Muscle layer of colon (tissue), 2 donors: ENCODE results near the gene SYNGR4.

Experiments used
- H3K27ac ChIP-seq: one replicate; pipeline ENCODE4 v1.7.0; 2013; ENCODE audit warnings: low read depth, mild to moderate bottlenecking, low read length, moderate library complexity
- H3K27me3 ChIP-seq, 2 donors: one replicate each; pipeline ENCODE4 v1.7.0; 2013; ENCODE audit warnings: low read length in 2 of 2, mild to moderate bottlenecking in 2 of 2; ENCODE audit not compliant: insufficient read depth in 2 of 2, control insufficient read depth in 1 of 2
- H3K36me3 ChIP-seq: one replicate; pipeline ENCODE4 v1.7.0; 2013; ENCODE audit warnings: mild to moderate bottlenecking, low read length; ENCODE audit not compliant: insufficient read depth
- H3K4me1 ChIP-seq: one replicate; pipeline ENCODE4 v1.7.0; 2013; ENCODE audit warnings: mild to moderate bottlenecking, low read length; ENCODE audit not compliant: insufficient read depth
- H3K4me3 ChIP-seq, 2 donors: one replicate each; pipeline ENCODE4 v1.7.0; 2013; ENCODE audit warnings: low read length in 2 of 2, low read depth in 1 of 2, mild to moderate bottlenecking in 1 of 2, moderate library complexity in 1 of 2
- H3K9ac ChIP-seq: one replicate; pipeline ENCODE4 v1.7.0; 2013; ENCODE audit warnings: low read length
- H3K9me3 ChIP-seq: one replicate; pipeline ENCODE4 v1.7.0; 2013; ENCODE audit warnings: mild to moderate bottlenecking, low read length
- donor health status: abdominal sarcoma.
- donor health status: Adenocarcinoma of cecum.

SYNGR4 gene

DNA sequence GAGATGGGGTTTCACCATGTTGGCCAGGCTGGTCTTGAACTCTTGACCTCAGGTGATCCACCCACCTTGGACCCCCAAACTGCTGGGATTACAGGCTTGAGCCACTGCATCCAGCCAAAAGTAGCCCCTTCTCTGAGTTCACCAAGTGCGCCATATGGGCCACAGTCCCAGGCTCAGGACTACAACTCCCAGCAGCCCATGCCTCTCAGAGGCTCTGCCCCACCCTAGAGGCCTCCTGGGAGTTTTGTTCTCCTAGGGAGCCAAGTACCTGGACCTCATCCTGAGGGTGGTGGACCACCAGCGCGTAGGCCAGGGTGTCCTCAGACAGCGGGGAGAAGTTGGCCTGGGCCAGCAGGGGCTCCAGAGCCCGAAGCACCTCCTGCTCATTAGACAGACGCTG, 19.3 kb upstream of the SYNGR4 start:
- Histone ChIP-seq H3K36me3 (peaks cover 5% of the 10 kb centered on the region), H3K4me3 (no peak overlapping the region), H3K27ac (no peak overlapping the region), H3K4me1 (no peaks in the 10 kb centered on the region), H3K9ac (no peak overlapping the region), H3K9me3 (no peaks in the 10 kb centered on the region), H3K27me3 (no peaks in the 10 kb centered on the region)

DNA sequence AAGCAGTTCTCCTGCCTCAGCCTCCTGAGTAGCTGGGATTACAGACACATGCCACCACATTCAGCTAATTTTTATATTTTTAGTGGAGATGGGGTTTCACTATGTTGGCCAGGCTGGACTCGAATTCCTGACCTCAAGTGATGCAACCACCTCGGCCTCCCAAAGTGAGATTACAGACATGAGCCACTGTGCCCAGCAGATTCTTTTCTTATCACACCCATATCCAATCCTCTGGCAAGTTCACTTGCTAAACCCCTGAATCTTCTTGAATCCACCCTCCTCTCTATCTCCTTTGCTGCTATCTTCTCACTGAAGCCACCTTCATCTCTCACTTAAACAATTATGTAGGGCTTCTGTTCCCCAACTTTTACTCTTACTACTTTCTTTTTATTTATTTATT, 18.0 kb upstream of the SYNGR4 start:
- Histone ChIP-seq H3K4me1 (no peaks in the 10 kb centered on the region), H3K27ac (no peak overlapping the region)

GRCh38 chr19:48348045-48348444, 16.1 kb upstream of the SYNGR4 start:
- Histone ChIP-seq H3K27ac (no peak overlapping the region), H3K4me3 (no peak overlapping the region), H3K9me3 (no peaks in the 10 kb centered on the region), H3K36me3 (no peaks in the 10 kb centered on the region), H3K4me1 (no peaks in the 10 kb centered on the region), H3K27me3 (no peaks in the 10 kb centered on the region), H3K9ac (no peak overlapping the region)

More for the DNA sequence above, 18.0 kb upstream of the SYNGR4 start:
- no peak overlapping the region for H3K4me3 ChIP-seq
- no peaks in the 10 kb centered on the region for H3K9me3 ChIP-seq
- H3K27me3 ChIP-seq, result no peaks in the 10 kb centered on the region
- peaks cover 5% of the 10 kb centered on the region for H3K36me3 ChIP-seq
- H3K9ac ChIP-seq, result no peak overlapping the region

DNA sequence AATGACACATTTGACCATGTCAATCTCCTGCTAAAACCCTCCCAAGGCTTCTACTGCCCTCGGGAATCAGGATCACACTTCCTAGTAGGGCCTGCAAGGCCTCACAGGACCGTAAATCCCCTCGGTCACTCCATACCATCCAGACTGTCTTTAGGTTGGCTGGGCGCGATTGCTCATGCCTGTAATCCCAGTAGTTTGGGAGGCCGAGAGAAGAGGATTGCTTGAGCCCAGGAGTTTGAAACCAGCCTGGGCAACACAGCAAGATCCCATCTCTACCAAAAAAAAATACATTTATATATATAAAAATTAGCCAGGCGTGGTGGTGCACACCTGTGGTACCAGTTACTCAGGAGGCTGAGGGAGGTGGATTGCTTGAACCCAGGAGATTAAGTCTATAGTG, 15.4 kb upstream of the SYNGR4 start:
- Histone ChIP-seq H3K9ac (no peak overlapping the region), H3K27ac (no peak overlapping the region), H3K36me3 (no peaks in the 10 kb centered on the region), H3K9me3 (no peaks in the 10 kb centered on the region), H3K4me3 (no peak overlapping the region), H3K27me3 (no peaks in the 10 kb centered on the region), H3K4me1 (no peaks in the 10 kb centered on the region)

GRCh38 chr19:48350856-48351255, 13.3 kb upstream of the SYNGR4 start:
- H3K27me3 ChIP-seq, result no peaks in the 10 kb centered on the region
- H3K27ac ChIP-seq, result no peak overlapping the region

DNA sequence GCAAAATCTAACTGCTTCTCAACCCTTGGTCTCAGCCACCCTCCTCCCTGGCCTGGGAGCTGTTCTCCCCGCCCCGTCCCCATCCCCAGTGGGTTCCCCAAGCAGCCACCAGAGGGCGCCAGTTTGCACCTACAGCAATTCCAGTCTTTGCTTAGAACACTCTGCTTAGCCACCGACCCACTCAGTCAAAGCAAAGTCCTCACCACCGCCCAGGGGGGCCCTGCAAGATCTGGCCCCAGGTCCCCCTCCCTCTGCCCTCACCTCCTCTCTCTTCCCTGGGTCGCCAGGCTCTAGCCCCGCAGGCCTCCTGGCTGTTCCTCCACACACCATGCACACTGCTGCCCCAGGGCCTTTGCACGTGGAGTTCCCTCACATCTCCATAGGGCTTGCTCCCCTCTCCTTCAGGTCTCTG, 12.8 kb upstream of the SYNGR4 start:
- H3K27me3 ChIP-seq, result no peaks in the 10 kb centered on the region
- no peaks in the 10 kb centered on the region for H3K9me3 ChIP-seq
- H3K27ac ChIP-seq, result no peak overlapping the region
- H3K4me1 ChIP-seq, result no peaks in the 10 kb centered on the region
- H3K4me3 ChIP-seq, result no peak overlapping the region
- H3K36me3 ChIP-seq, result no peaks in the 10 kb centered on the region
- H3K9ac ChIP-seq, result no peak overlapping the region

More at GRCh38 chr19:48350856-48351255, 13.3 kb upstream of the SYNGR4 start:
- H3K36me3 ChIP-seq, result no peaks in the 10 kb centered on the region
- H3K9ac ChIP-seq, result no peak overlapping the region
- no peak overlapping the region for H3K4me3 ChIP-seq
- no peaks in the 10 kb centered on the region for H3K4me1 ChIP-seq
- H3K9me3 ChIP-seq, result no peaks in the 10 kb centered on the region

DNA sequence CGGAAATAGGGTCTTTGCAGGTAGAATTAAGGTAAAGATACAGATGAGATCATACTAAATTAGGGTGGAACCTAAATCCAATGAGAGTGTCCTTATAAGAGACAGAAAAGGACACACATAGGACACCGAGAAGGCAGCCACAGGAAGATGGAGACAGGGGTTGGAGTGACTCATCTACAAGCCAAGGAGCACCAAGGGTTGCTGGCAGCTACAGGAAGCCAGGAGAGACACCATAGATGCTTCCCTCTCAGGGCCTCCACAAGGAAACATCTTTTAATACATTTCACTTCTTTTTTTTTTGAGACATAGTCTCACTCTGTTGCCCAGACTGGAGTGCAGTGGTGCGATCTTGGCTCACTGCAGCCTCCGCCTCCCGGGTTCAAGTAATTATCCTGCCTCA, 10.5 kb upstream of the SYNGR4 start:
- H3K27ac ChIP-seq, result no peak overlapping the region
- H3K4me3 ChIP-seq, result no peak overlapping the region
- no peaks in the 10 kb centered on the region for H3K27me3 ChIP-seq
- H3K4me1 ChIP-seq, result no peaks in the 10 kb centered on the region
- H3K9ac ChIP-seq, result no peak overlapping the region
- no peaks in the 10 kb centered on the region for H3K9me3 ChIP-seq
- H3K36me3 ChIP-seq, result no peaks in the 10 kb centered on the region

DNA sequence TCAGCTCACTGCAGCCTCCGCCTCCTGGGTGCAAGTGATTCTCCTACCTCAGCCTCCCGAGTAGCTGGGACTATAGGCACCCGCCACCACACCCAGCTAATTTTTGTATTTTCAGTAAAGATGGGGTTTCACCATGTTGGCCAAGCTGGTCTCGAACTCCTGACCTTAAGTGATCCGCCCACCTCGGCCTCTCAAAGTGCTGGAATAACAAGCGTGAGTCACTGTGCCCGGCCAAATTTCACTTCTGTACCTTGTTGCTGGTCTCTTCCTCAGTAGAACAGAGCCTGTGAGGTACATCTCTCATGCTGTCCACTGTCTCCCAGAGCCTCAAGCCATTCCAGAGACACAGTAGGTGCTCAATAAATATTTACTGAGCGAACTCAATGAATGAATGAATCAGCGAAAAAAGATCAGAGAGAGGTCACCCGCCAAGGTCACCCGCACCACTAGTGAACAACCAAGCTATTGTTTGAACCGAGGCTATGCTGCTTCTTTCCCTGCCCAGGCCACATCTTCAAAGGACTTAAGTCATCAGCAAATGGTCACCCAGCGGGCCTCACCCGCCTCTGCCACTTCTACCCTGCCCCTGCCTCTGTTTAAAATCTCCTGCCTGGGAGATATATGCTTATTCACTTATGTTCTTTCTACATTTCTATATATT, 9.7 kb upstream of the SYNGR4 start:
- H3K4me3 ChIP-seq, result no peak overlapping the region

DNA sequence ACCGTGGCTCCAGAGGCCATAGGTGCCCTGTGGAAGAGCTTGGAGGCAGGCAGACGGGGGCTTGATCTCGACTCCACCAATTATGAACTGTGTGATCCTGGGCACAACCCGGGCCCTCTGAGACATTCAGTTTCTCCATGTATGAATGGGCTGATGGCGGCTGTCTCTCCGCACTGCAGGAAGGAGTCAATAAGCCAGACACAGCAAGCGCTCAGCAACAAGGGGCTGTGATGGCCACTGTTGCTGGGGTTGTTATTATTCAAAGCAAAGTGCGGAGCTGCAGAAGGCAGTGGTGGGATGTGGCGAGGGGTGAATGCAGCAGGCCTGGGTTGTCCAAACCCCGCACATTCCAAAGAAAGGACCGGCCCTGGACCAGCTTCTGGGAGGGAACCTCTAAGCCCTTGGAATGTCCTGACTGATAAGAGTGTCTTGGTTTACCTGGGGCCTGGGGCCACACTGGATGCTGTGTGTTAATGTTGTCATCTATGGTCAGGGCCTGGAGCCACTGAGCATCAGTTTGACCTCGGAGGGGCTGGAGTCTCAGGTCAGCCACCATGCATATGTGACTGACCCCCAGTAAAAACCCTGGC, 8.7 kb upstream of the SYNGR4 start:
- Histone ChIP-seq H3K36me3 (no peaks in the 10 kb centered on the region), H3K9ac (no peak overlapping the region), H3K27me3 (no peaks in the 10 kb centered on the region), H3K9me3 (no peaks in the 10 kb centered on the region), H3K4me3 (no peak overlapping the region), H3K4me1 (no peaks in the 10 kb centered on the region), H3K27ac (no peak overlapping the region)

More for the DNA sequence above, 9.7 kb upstream of the SYNGR4 start:
- no peaks in the 10 kb centered on the region for H3K9me3 ChIP-seq
- no peaks in the 10 kb centered on the region for H3K27me3 ChIP-seq
- no peaks in the 10 kb centered on the region for H3K4me1 ChIP-seq
- no peak overlapping the region for H3K27ac ChIP-seq
- H3K36me3 ChIP-seq, result no peaks in the 10 kb centered on the region
- H3K9ac ChIP-seq, result no peak overlapping the region

GRCh38 chr19:48359123-48359522, 5.0 kb upstream of the SYNGR4 start:
- Histone ChIP-seq H3K9ac (no peak overlapping the region), H3K9me3 (no peaks in the 10 kb centered on the region), H3K4me1 (peaks cover 5% of the 10 kb centered on the region)

DNA sequence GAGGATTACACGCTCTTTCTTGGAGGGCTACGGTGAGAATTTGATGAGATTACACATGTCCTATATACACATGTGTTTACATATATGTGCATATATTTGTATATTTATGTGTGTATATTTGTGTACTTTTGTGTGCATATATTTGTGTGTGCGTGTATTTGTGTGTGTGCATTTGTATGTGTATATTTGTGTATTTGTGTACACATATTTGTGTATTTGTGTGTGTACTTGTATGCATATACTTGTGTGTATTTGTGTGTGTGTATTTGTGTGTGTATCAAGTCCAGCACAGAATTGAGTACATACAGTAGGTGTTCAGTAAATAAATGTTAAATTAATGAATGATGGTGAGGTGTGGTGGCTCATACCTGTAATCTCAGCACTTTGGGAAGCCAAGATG, 2.3 kb upstream of the SYNGR4 start:
- Histone ChIP-seq H3K27ac (no peak overlapping the region), H3K9me3 (no peaks in the 10 kb centered on the region), H3K4me3 (no peak overlapping the region), H3K9ac (no peak overlapping the region), H3K4me1 (peaks cover 11% of the 10 kb centered on the region), H3K27me3 (no peaks in the 10 kb centered on the region), H3K36me3 (no peaks in the 10 kb centered on the region)

More at GRCh38 chr19:48359123-48359522, 5.0 kb upstream of the SYNGR4 start:
- H3K27me3 ChIP-seq, result no peaks in the 10 kb centered on the region
- H3K36me3 ChIP-seq, result no peaks in the 10 kb centered on the region
- no peak overlapping the region for H3K27ac ChIP-seq
- no peak overlapping the region for H3K4me3 ChIP-seq
